PC-9 (cell line): ENCODE measurements around the gene TRANK1. TPM values are rescaled to one million over a fixed set of nuclear protein-coding genes. Genes with fewer than 3 reads are reported as not detected.

Source experiments
- BruUV-seq: library from RNA; stranded (reverse); fragments of 400-500 nt; replicated peaks from 2 replicates; lab custom pipeline; 2021; lab: Mats Ljungman, UMichigan
- CTCF ChIA-PET: fragments of 300-600 bp; sonication (Branson Sonifier 250); formaldehyde crosslinking; loops from one replicate; lab custom pipeline; 2022; ENCODE audit warnings: antibody characterized with exemption; lab: Charles Lee
- POLR2A ChIA-PET: fragments of 300-600 bp; sonication (Branson Sonifier 250); formaldehyde crosslinking; loops from one replicate; lab custom pipeline; 2022; ENCODE audit warnings: antibody characterized with exemption; ENCODE audit not compliant: unreplicated experiment; lab: Charles Lee
- DNase-seq, 2 experiments: peaks; one replicate each; pipeline versions ENCODE4 v3.0.0 to v3.0.0-alpha.2; 2015 to 2022; ENCODE audit warnings: mixed read lengths in 1 of 2
- H2AFZ ChIP-seq: fragments of 200-600 bp; sonication (generic); 2 replicates; pipeline ENCODE4 v1.8.1; 2017; ENCODE audit warnings: antibody characterized with exemption
- H3F3A ChIP-seq: fragments of 200-600 bp; sonication (generic); 2 replicates; pipeline ENCODE4 v1.8.1; 2017; ENCODE audit warnings: antibody characterized with exemption, mild to moderate bottlenecking, low read depth; ENCODE audit not compliant: insufficient read depth
- H3K27ac ChIP-seq: fragments of 200-600 bp; sonication (generic); 2 replicates; pipeline ENCODE4 v1.6.1; 2016; ENCODE audit warnings: mixed run types
- H3K27me3 ChIP-seq: fragments of 200-600 bp; sonication (generic); 2 replicates; pipeline ENCODE4 v1.6.1; 2016; ENCODE audit warnings: low read depth, mixed run types; ENCODE audit not compliant: insufficient read depth
- H3K36me3 ChIP-seq: fragments of 200-600 bp; sonication (generic); 2 replicates; pipeline ENCODE4 v1.6.1; 2016; ENCODE audit warnings: low read depth, mixed run types
- H3K4me1 ChIP-seq: fragments of 200-600 bp; sonication (generic); replicated peaks from 2 replicates; pipeline ENCODE4 v1.6.1; 2016; ENCODE audit warnings: mixed run types; ENCODE audit not compliant: insufficient read depth
- H3K4me2 ChIP-seq: fragments of 200-600 bp; sonication (generic); 2 replicates; pipeline ENCODE4 v1.6.1; 2017; ENCODE audit warnings: mixed run types
- H3K4me3 ChIP-seq: fragments of 200-600 bp; sonication (generic); 2 replicates; pipeline ENCODE4 v1.6.1; 2016; ENCODE audit warnings: mixed run types
- H3K79me2 ChIP-seq: fragments of 200-600 bp; sonication (generic); 2 replicates; pipeline ENCODE4 v1.6.1; 2017; ENCODE audit warnings: low read depth, mixed run types
- H3K9me2 ChIP-seq: fragments of 200-600 bp; sonication (generic); 2 replicates; pipeline ENCODE4 v1.8.1; 2017; ENCODE audit warnings: mild to moderate bottlenecking; ENCODE audit not compliant: insufficient read depth
- H3K9me3 ChIP-seq: fragments of 200-600 bp; sonication (generic); 2 replicates; pipeline ENCODE4 v1.8.1; 2016; ENCODE audit warnings: low read depth; ENCODE audit not compliant: insufficient read depth
- H4K20me1 ChIP-seq: fragments of 200-600 bp; sonication (generic); 2 replicates; pipeline ENCODE4 v1.8.1; 2017; ENCODE audit not compliant: insufficient read depth
- EZH2 ChIP-seq: fragments of 200-600 bp; sonication (generic); IDR thresholded peaks from 2 replicates; pipeline ENCODE4 v1.8.0; 2017; ENCODE audit warnings: antibody characterized with exemption, low read depth
- intact Hi-C: fragments of 100-400 bp; cut with micrococcal nuclease; formaldehyde crosslinking; loops from one replicate; pipeline ENCODE4 v1.10.0; 2022; ENCODE audit not compliant: unreplicated experiment
- total RNA-seq: library from RNA; stranded (reverse); gene quantifications from 2 replicates; pipeline ENCODE4 v1.2.3, GENCODE V29; 2021
- TF ChIP-seq, protein P1 (sequence below): fragments of 200-600 bp; sonication (generic); conservative IDR thresholded peaks from 2 replicates; pipeline ENCODE4 v1.6.1; 2017; ENCODE audit warnings: mixed run types, antibody characterized with exemption, mild to moderate bottlenecking, moderate library complexity

TRANK1 gene
- total RNA-seq, 1 experiment from 2014 or later = 12.1 TPM

DNA sequence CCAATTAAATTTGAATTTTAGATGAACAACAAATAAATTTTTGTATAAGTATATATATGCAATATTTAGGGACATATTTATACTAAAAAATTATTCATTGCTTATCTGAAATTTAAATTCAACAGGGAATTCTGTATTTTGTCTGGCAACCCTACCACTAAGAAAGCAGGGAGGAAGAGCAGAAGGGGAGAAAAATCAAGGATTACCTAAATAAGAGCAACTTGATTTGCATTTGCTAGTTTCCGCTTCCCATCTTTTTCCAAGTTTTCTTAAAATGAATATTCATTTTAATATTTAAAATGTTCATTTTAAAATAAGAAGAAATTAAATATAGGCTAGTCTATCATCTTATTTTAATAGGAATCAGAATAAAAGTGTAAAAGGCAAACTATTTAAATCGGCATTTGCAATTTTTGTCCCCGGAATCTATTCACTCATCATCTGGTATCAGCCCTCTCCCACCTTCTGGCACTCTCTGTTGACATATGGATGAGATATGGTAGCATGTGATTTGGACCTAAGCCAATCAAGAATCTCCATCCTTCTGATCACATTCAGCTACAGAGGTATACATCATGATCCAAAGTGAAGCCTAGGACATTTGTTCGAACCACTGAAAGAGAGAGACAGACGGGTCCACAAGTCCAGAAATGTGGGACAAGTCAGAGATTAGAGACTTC, 82.6 kb downstream of the TRANK1 start:
- Histone ChIP-seq H3K9me2 (no peaks in the 10 kb centered on the region), H2AFZ (no peak overlapping the region), H3K36me3 (no peaks in the 10 kb centered on the region), H4K20me1 (no peaks in the 10 kb centered on the region), H3K4me3 (no peak overlapping the region), H3K4me2 (no peak overlapping the region), H3K79me2 (no peaks in the 10 kb centered on the region), H3K27ac (no peak overlapping the region), H3K9me3 (no peaks in the 10 kb centered on the region), H3K27me3 (no peaks in the 10 kb centered on the region), H3F3A (no peaks in the 10 kb centered on the region), H3K4me1 (no peaks in the 10 kb centered on the region)
- POLR2A ChIA-PET = no interaction called here
- CTCF ChIA-PET = no interaction called here
- intact Hi-C loops = no loop called here
- TF ChIP-seq, protein P1, sequence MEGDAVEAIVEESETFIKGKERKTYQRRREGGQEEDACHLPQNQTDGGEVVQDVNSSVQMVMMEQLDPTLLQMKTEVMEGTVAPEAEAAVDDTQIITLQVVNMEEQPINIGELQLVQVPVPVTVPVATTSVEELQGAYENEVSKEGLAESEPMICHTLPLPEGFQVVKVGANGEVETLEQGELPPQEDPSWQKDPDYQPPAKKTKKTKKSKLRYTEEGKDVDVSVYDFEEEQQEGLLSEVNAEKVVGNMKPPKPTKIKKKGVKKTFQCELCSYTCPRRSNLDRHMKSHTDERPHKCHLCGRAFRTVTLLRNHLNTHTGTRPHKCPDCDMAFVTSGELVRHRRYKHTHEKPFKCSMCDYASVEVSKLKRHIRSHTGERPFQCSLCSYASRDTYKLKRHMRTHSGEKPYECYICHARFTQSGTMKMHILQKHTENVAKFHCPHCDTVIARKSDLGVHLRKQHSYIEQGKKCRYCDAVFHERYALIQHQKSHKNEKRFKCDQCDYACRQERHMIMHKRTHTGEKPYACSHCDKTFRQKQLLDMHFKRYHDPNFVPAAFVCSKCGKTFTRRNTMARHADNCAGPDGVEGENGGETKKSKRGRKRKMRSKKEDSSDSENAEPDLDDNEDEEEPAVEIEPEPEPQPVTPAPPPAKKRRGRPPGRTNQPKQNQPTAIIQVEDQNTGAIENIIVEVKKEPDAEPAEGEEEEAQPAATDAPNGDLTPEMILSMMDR = no peak
- TF ChIP-seq EZH2 = no peak
- BruUV-seq = no TSS peak
- no peak for DNase-seq

DNA sequence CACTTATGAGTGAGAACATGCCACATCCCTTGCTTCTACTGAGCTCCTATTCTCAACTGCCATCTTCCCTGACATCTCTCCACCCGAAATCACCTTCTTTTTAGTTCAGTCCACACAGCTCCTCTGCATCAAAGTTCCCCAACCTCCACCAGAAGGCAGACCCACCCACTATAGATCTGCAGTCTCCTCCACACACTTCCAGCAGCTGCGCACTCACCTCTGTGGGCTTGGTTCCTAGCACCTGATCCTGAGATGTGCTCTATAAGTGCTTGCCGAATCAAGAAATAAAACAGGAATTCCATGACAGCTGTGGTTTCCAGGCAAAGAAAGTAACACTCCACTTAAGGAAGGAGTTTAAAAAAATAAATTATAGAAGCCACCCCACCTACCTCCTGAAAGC, 85.4 kb downstream of the TRANK1 start:
- TF ChIP-seq, protein P1 = no peak
- no peak for TF ChIP-seq EZH2
- Histone ChIP-seq H3K79me2 (no peaks in the 10 kb centered on the region), H3K36me3 (no peaks in the 10 kb centered on the region), H3K4me1 (no peaks in the 10 kb centered on the region), H3K9me2 (no peaks in the 10 kb centered on the region), H4K20me1 (no peaks in the 10 kb centered on the region), H3K9me3 (no peaks in the 10 kb centered on the region), H3K27me3 (no peaks in the 10 kb centered on the region), H3K27ac (no peak overlapping the region), H2AFZ (no peak overlapping the region), H3K4me2 (no peak overlapping the region), H3K4me3 (no peak overlapping the region), H3F3A (no peaks in the 10 kb centered on the region)
- ChIA-PET POLR2A (no interaction called here), CTCF (no interaction called here)
- no peak for DNase-seq
- intact Hi-C loops = no loop called here
- no TSS peak for BruUV-seq

DNA sequence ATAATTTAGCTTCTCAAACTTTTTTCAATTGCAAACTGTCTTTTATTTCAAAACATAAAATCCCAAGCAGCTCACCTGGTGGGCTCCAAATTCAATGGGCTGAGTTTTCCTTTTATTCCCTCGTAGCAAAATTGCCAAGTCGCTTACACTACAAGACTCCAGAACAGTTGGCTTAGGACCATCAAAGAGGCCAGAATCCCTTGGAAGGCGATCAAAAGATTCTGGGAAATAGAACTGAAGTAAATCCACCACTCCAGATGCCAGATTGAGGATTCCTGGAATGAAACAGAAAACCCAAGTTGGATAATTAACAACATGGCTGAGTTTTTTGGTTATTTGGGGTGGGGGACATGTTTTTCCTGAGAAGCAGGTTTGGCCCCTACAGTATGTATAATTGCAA, 92.8 kb downstream of the TRANK1 start:
- Histone ChIP-seq H3K4me3 (no peak overlapping the region), H4K20me1 (no peaks in the 10 kb centered on the region), H3K9me2 (no peaks in the 10 kb centered on the region), H3K4me2 (no peak overlapping the region), H3K79me2 (no peaks in the 10 kb centered on the region), H3K9me3 (no peaks in the 10 kb centered on the region), H3F3A (no peaks in the 10 kb centered on the region), H3K27me3 (no peaks in the 10 kb centered on the region; the same call in 1 of the 2 replicates), H2AFZ (no peak overlapping the region), H3K36me3 (no peaks in the 10 kb centered on the region), H3K27ac (no peak overlapping the region), H3K4me1 (no peaks in the 10 kb centered on the region)
- no TSS peak for BruUV-seq
- POLR2A ChIA-PET = no interaction called here
- TF ChIP-seq, protein P1 = no peak
- no peak for TF ChIP-seq EZH2
- intact Hi-C loops = no loop called here
- CTCF ChIA-PET = no interaction called here
- no peak for DNase-seq
